H1 (cell line): ENCODE measurements around the gene CHI3L1. TPM values are rescaled to one million over a fixed set of nuclear protein-coding genes. Genes with fewer than 3 reads are reported as not detected.

ENCODE experiments used
- CTCF ChIA-PET: fragments of 300-600 bp; sonication (Branson Sonifier 250); formaldehyde crosslinking; loops from one replicate; lab custom pipeline; 2021; ENCODE audit not compliant: partially characterized antibody; lab: Charles Lee
- POLR2A ChIA-PET: fragments of 300-600 bp; sonication (Branson Sonifier 250); formaldehyde crosslinking; loops from one replicate; lab custom pipeline; 2021; ENCODE audit warnings: inconsistent platforms; ENCODE audit not compliant: partially characterized antibody; lab: Charles Lee
- DNase-seq, 2 experiments: peaks; one replicate each; pipeline versions ENCODE4 v3.0.0 to v3.0.0-alpha.2; 2010 to 2022; ENCODE audit warnings: low spot score in 2 of 2, low read depth in 1 of 2, mixed read lengths in 1 of 2
- FAIRE-seq: peaks from 2 replicates; lab custom pipeline; 2011; peaks lifted over from hg19 to GRCh38; lab: Jason Lieb, UNC
- H2AFZ ChIP-seq: 2 replicates; pipeline ENCODE4 v1.8.1; 2012; ENCODE audit warnings: low read length, inconsistent platforms
- H2AK5ac ChIP-seq: 2 replicates; pipeline ENCODE4 v1.6.1; 2013; ENCODE audit warnings: low read depth, low read length
- H2BK120ac ChIP-seq: replicated peaks from 2 replicates; pipeline ENCODE3; 2013; ENCODE audit warnings: low read depth, low read length, inconsistent platforms
- H2BK12ac ChIP-seq: 2 replicates; pipeline ENCODE4 v1.6.1; 2013; ENCODE audit warnings: low read depth, low read length
- H2BK15ac ChIP-seq: 2 replicates; pipeline ENCODE4 v1.6.1; 2013; ENCODE audit warnings: low read length
- H2BK20ac ChIP-seq: 2 replicates; pipeline ENCODE4 v1.6.1; 2013; ENCODE audit warnings: low read length
- H2BK5ac ChIP-seq: 2 replicates; pipeline ENCODE4 v1.6.1; 2013; ENCODE audit warnings: low read depth, low read length
- H3K14ac ChIP-seq: 2 replicates; pipeline ENCODE4 v1.6.1; 2013; ENCODE audit warnings: inconsistent platforms; ENCODE audit not compliant: insufficient read length
- H3K18ac ChIP-seq: 2 replicates; pipeline ENCODE4 v1.6.1; 2013; ENCODE audit warnings: low read length; ENCODE audit errors: extremely low read depth
- H3K23ac ChIP-seq: 2 replicates; pipeline ENCODE4 v1.6.1; 2013; ENCODE audit warnings: inconsistent platforms; ENCODE audit not compliant: insufficient read length
- H3K23me2 ChIP-seq: 2 replicates; pipeline ENCODE4 v1.6.1; 2013; ENCODE audit warnings: low read depth, low read length
- H3K27ac ChIP-seq: 2 replicates; pipeline ENCODE4 v1.6.1; 2011; ENCODE audit warnings: low read depth, low read length, inconsistent platforms
- H3K27me3 ChIP-seq, 4 experiments: replicated peaks in 1 of 4; 1 replicate in 1 of 4; 2 replicates in 3 of 4; pipeline versions ENCODE4 v1.6.1 to v1.8.1; 2011 to 2013; ENCODE audit warnings: low read length in 3 of 4, mild to moderate bottlenecking in 3 of 4, inconsistent platforms in 2 of 4, mixed read lengths in 2 of 4, moderate library complexity in 1 of 4; ENCODE audit not compliant: control insufficient read depth in 3 of 4, insufficient read depth in 3 of 4; ENCODE audit errors: extremely low read depth in 1 of 4
- H3K36me3 ChIP-seq, 4 experiments: 2 replicates each; pipeline versions ENCODE4 v1.6.1 to v1.8.1; 2011 to 2013; ENCODE audit warnings: mild to moderate bottlenecking in 4 of 4, low read length in 3 of 4, moderate library complexity in 2 of 4, control low read depth in 1 of 4, inconsistent platforms in 1 of 4; ENCODE audit not compliant: insufficient read depth in 4 of 4, control insufficient read depth in 2 of 4
- H3K4ac ChIP-seq: replicated peaks from 2 replicates; pipeline ENCODE3; 2013; ENCODE audit warnings: low read length, low read depth, mixed read lengths, inconsistent platforms; ENCODE audit not compliant: insufficient read length
- H3K4me1 ChIP-seq, 4 experiments: replicated peaks in 1 of 4; 1 replicate in 1 of 4; 2 replicates in 3 of 4; pipeline versions ENCODE4 v1.6.1 to v1.8.1; 2011 to 2013; ENCODE audit warnings: low read length in 3 of 4, inconsistent platforms in 2 of 4, mixed read lengths in 1 of 4; ENCODE audit not compliant: insufficient read depth in 4 of 4, control insufficient read depth in 3 of 4
- H3K4me2 ChIP-seq, 2 experiments: 2 replicates each; pipeline versions ENCODE4 v1.6.1 to v1.8.1; 2011 to 2013; ENCODE audit warnings: low read depth in 2 of 2, low read length in 2 of 2, control low read depth in 1 of 2, inconsistent platforms in 1 of 2, mild to moderate bottlenecking in 1 of 2; ENCODE audit not compliant: insufficient read depth in 1 of 2
- H3K4me3 ChIP-seq, 4 experiments: fragments of 200-600, 300-600 bp in 1 of 4; sonication (generic), shearing (Covaris generic), sonication (Bioruptor Twin) in 1 of 4; 2 replicates each; pipeline versions ENCODE4 v1.5.1 to v1.8.1; 2011 to 2016; ENCODE audit warnings: low read length in 4 of 4, low read depth in 3 of 4, control low read depth in 2 of 4, inconsistent platforms in 2 of 4, mild to moderate bottlenecking in 2 of 4, mixed read lengths in 1 of 4, moderate library complexity in 1 of 4; ENCODE audit not compliant: insufficient read depth in 2 of 4; ENCODE audit errors: extremely low read depth in 1 of 4
- H3K56ac ChIP-seq: replicated peaks from 2 replicates; pipeline ENCODE3; 2013; ENCODE audit warnings: low read depth, mild to moderate bottlenecking, mixed read lengths, low read length, inconsistent platforms; ENCODE audit not compliant: insufficient read length
- H3K79me1 ChIP-seq: 2 replicates; pipeline ENCODE4 v1.6.1; 2013; ENCODE audit warnings: low read depth, low read length, control low read depth
- H3K79me2 ChIP-seq, 2 experiments: 2 replicates each; pipeline versions ENCODE4 v1.6.1 to v1.8.1; 2012 to 2013; ENCODE audit warnings: low read length in 2 of 2, mild to moderate bottlenecking in 2 of 2, inconsistent platforms in 1 of 2; ENCODE audit not compliant: insufficient read depth in 2 of 2, control insufficient read depth in 1 of 2
- H3K9ac ChIP-seq, 4 experiments: replicated peaks in 1 of 4; 1 replicate in 1 of 4; 2 replicates in 3 of 4; pipeline versions ENCODE4 v1.6.1 to v1.8.1; 2011 to 2013; ENCODE audit warnings: low read depth in 3 of 4, low read length in 3 of 4, control low read depth in 2 of 4, mild to moderate bottlenecking in 2 of 4, moderate library complexity in 2 of 4, inconsistent platforms in 1 of 4; ENCODE audit errors: extremely low read depth in 1 of 4
- H3K9me3 ChIP-seq, 2 experiments: 2 replicates each; pipeline versions ENCODE4 v1.6.1 to v1.8.1; 2012 to 2013; ENCODE audit warnings: mild to moderate bottlenecking in 2 of 2, moderate library complexity in 2 of 2, control low read depth in 1 of 2, inconsistent platforms in 1 of 2, low read depth in 1 of 2, low read length in 1 of 2, mixed read lengths in 1 of 2; ENCODE audit not compliant: insufficient read depth in 2 of 2
- H4K20me1 ChIP-seq, 2 experiments: replicated peaks in 1 of 2; 2 replicates each; pipeline versions ENCODE3 to v1.8.1; 2011 to 2013; ENCODE audit warnings: inconsistent platforms in 2 of 2, low read length in 2 of 2, mild to moderate bottlenecking in 1 of 2; ENCODE audit not compliant: insufficient read depth in 2 of 2, control insufficient read depth in 1 of 2
- H4K5ac ChIP-seq: 2 replicates; pipeline ENCODE4 v1.6.1; 2013; ENCODE audit warnings: low read length, low read depth, mixed read lengths, inconsistent platforms; ENCODE audit not compliant: insufficient read length
- H4K8ac ChIP-seq: 2 replicates; pipeline ENCODE4 v1.8.0; 2013; ENCODE audit warnings: mild to moderate bottlenecking, moderate library complexity, low read length, inconsistent platforms; ENCODE audit not compliant: insufficient read depth; ENCODE audit errors: extremely low read depth
- H4K91ac ChIP-seq: replicated peaks from 2 replicates; pipeline ENCODE3; 2013; ENCODE audit warnings: low read length, mixed read lengths, inconsistent platforms; ENCODE audit not compliant: insufficient read length
- GTF2F1 ChIP-seq: IDR thresholded peaks from 2 replicates; pipeline ENCODE4 v1.6.1; 2012; ENCODE audit warnings: low read depth, low read length, improper control_type of control experiment, borderline replicate concordance
- RBBP5 ChIP-seq: IDR thresholded peaks from 2 replicates; pipeline ENCODE4 v1.7.1; 2012; ENCODE audit warnings: low read depth, mild to moderate bottlenecking, inconsistent platforms, low read length, moderate library complexity, borderline replicate concordance
- WGBS, 2 experiments: shearing (Covaris generic) in 1 of 2; methylation state at CpG; one replicate each; pipeline versions ENCODE4 v1.1.6 to v1.1.7; 2013 to 2015; ENCODE audit warnings: low lambda C conversion rate in 2 of 2, mixed read lengths in 2 of 2, inconsistent platforms in 1 of 2, low coverage in 1 of 2, missing lambda C conversion rate in 1 of 2; ENCODE audit not compliant: insufficient replicate concordance in 2 of 2, insufficient coverage in 1 of 2, insufficient read length in 1 of 2; ENCODE audit errors: extremely low coverage in 1 of 2, missing lambda C conversion rate in 1 of 2; 5-methylcytosine and 5-hydroxymethylcytosine counted together
- polyA plus RNA-seq, 7 experiments: library from polyadenylated mRNA; depleted of rRNA in 3 of 7; stranded (reverse) in 5 of 7; unstranded in 2 of 7; fragments of >200 nt in 5 of 7; fragments of 200-250 nt in 2 of 7; gene quantifications; 1 replicate in 5 of 7; 2 replicates in 1 of 7; 4 replicates in 1 of 7; pipeline versions ENCODE4 v1.2.1 to v1.2.3, GENCODE V29; 2011 to 2013; ENCODE audit warnings: missing spikeins in 2 of 7, mixed read lengths in 2 of 7
- total RNA-seq: library from RNA; stranded (reverse); fragmentation: NEBNext Ultra II Directional; extraction: Animal tissue kit (Norgen Biotek cat#: 25700); gene quantifications from 2 replicates; pipeline ENCODE4 v1.2.1, GENCODE V29; 2021

Gene CHI3L1
- total and polyA plus RNA-seq, 2 of the 8 experiments (the other 6 are each of a cell fraction or from before 2014, with no cell fraction given) = 1.0 TPM; not detected in 1

DNA sequence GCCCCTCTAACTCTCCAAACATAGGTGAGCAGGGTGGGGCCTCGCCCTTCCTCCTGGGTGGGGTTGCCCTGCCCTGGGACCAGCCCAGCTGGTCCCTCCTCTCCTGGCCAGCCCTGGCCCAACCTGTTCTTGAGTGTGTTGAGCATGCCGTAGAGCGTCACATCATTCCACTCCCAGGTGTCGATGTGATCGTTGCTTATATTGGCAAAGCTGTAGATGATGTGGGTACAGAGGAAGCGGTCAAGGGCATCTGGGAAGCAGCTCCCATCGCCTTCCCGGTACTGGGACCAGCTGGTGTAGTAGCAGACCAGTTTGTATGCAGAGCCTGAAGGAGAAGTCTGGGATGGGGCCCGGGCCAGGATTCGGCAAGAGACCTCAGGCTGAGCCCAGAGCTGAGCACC lies 1.4 kb downstream of the CHI3L1 start:
- Histone ChIP-seq H3K14ac (no peak overlapping the region), H3K4me3 (no peak overlapping the region), H2BK120ac (no peak overlapping the region), H4K5ac (no peak overlapping the region), H3K36me3 (no peaks in the 10 kb centered on the region), H3K79me1 (no peaks in the 10 kb centered on the region), H3K18ac (no peak overlapping the region), H4K8ac (no peak overlapping the region), H2BK12ac (no peak overlapping the region), H2BK5ac (no peak overlapping the region), H3K23me2 (no peaks in the 10 kb centered on the region), H3K27me3 (no peaks in the 10 kb centered on the region), H3K4me2 (no peak overlapping the region), H3K56ac (no peak overlapping the region), H2AFZ (no peak overlapping the region), H3K27ac (no peak overlapping the region), H2BK20ac (peak overlapping the region; percentile 78; the same call in 1 of the 2 replicates), H3K9ac (no peak overlapping the region), H2BK15ac (peak overlapping the region; percentile 85), H4K91ac (no peak overlapping the region), H3K23ac (no peak overlapping the region), H3K4me1 (peaks cover 6 to 17% (median 11%) of the 10 kb centered on the region in 4 experiments), H2AK5ac (no peak overlapping the region), H4K20me1 (no peaks in the 10 kb centered on the region), H3K4ac (no peak overlapping the region), H3K9me3 (no peaks in the 10 kb centered on the region), H3K79me2 (no peaks in the 10 kb centered on the region)
- DNase-seq (no peak), FAIRE-seq (no peak)
- CTCF ChIA-PET = interaction anchor here (0.6 to 6.1 kb wide), 13 partner anchors 10 to 145 kb away, joined by 3 to 64 read pairs (median 4); partner anchors contain the start of genes ADORA1 and MYBPH
- POLR2A ChIA-PET = interaction anchor here (0.7 to 0.8 kb wide), 2 partner anchors 121 to 359 kb away, joined by 3 read pairs; no protein-coding TSS in a partner anchor
- TF ChIP-seq GTF2F1 = no peak
- TF ChIP-seq RBBP5 = no peak
- WGBS, 2 experiments = 95% methylated on average over 10 of the region's 10 CpGs; no CpG with 5 or more reads in 1 of the 2 experiments
